ENCODE data around the gene NECTIN3. TPM values are rescaled to one million over a fixed set of nuclear protein-coding genes. Genes with fewer than 3 reads are reported as not detected.

Gene NECTIN3
- total and polyA plus RNA-seq, 10 of the 15 experiments (the other 5 are each of a cell fraction or from before 2014, with no cell fraction given): 0.21 TPM; not detected in 9

GRCh38 chr3:111159391-111159790 is 87.8 kb downstream of the NECTIN3 start (continued):
- TF ChIP-seq RFX5 (IDR thresholded peaks at IDR 0.05; ENCODE audit: low read depth, low read length): no peak
- TF ChIP-seq PBX3 (IDR thresholded peaks at IDR 0.05; ENCODE audit: insufficient replicate concordance, low read depth, low read length): no peak
- no peak for TF ChIP-seq ZNF622 (IDR thresholded peaks at IDR 0.05)
- no peak for TF ChIP-seq CHD4 (IDR thresholded peaks at IDR 0.05)
- no peak for TF ChIP-seq LARP7 (IDR thresholded peaks at IDR 0.05)
- no peak for TF ChIP-seq RELA (IDR thresholded peaks at IDR 0.05; ENCODE audit: borderline replicate concordance, partially characterized antibody)
- TF ChIP-seq STAT3 (IDR thresholded peaks at IDR 0.05; ENCODE audit: low read depth, low read length): no peak

GRCh38 chr3:111164621-111165020 is 93.0 kb downstream of the NECTIN3 start:
- Histone ChIP-seq H3K36me3 (ENCODE audit: control insufficient read depth in 2 of 2, insufficient read depth in 2 of 2, low read length in 1 of 2) (no peaks in the 10 kb centered on the region), H3K4me1 (ENCODE audit: control insufficient read depth, insufficient read depth, low read length) (no peaks in the 10 kb centered on the region), H2AFZ (ENCODE audit: control insufficient read depth, low read depth, low read length) (no peak overlapping the region), H4K20me1 (ENCODE audit: control insufficient read depth, insufficient read depth) (no peaks in the 10 kb centered on the region), H3K27ac (ENCODE audit: control insufficient read depth, insufficient read depth) (no peak overlapping the region), H3K9ac (ENCODE audit: control insufficient read depth, insufficient read depth, low read length) (no peak overlapping the region), H3K9me3 (replicated peaks; ENCODE audit: control insufficient read depth, insufficient read depth, low read length) (no peaks in the 10 kb centered on the region), H3K4me3 (no peak overlapping the region), H3K27me3 (replicated peaks in 1 of 2; ENCODE audit: control insufficient read depth in 2 of 2, insufficient read depth in 2 of 2, low read length in 1 of 2) (no peaks in the 10 kb centered on the region), H3K79me2 (ENCODE audit: control insufficient read depth, insufficient read depth, low read length) (no peaks in the 10 kb centered on the region), H3K4me2 (ENCODE audit: control insufficient read depth, insufficient read depth) (no peak overlapping the region)
- ChIA-PET CTCF (no interaction called here), RAD21 (ENCODE audit: unreplicated experiment) (no interaction called here), SMC1A (ENCODE audit: uncharacterized antibody, unreplicated experiment) (no interaction called here), POLR2A (no interaction called here)
- WGBS (ENCODE audit: insufficient coverage, insufficient replicate concordance, low lambda C conversion rate, missing lambda C conversion rate): 24% methylated on average over 3 of the region's 3 CpGs
- BruUV-seq (replicated peaks): no TSS peak
- FAIRE-seq (no peak), ATAC-seq (no peak), DNase-seq (ENCODE audit: low read depth, low spot score) (no peak)
- intact Hi-C loops (cut with micrococcal nuclease; ENCODE audit: unreplicated experiment): no loop called here
- in situ Hi-C loops (cut with MboI): no loop called here
- TF ChIP-seq, protein P1, sequence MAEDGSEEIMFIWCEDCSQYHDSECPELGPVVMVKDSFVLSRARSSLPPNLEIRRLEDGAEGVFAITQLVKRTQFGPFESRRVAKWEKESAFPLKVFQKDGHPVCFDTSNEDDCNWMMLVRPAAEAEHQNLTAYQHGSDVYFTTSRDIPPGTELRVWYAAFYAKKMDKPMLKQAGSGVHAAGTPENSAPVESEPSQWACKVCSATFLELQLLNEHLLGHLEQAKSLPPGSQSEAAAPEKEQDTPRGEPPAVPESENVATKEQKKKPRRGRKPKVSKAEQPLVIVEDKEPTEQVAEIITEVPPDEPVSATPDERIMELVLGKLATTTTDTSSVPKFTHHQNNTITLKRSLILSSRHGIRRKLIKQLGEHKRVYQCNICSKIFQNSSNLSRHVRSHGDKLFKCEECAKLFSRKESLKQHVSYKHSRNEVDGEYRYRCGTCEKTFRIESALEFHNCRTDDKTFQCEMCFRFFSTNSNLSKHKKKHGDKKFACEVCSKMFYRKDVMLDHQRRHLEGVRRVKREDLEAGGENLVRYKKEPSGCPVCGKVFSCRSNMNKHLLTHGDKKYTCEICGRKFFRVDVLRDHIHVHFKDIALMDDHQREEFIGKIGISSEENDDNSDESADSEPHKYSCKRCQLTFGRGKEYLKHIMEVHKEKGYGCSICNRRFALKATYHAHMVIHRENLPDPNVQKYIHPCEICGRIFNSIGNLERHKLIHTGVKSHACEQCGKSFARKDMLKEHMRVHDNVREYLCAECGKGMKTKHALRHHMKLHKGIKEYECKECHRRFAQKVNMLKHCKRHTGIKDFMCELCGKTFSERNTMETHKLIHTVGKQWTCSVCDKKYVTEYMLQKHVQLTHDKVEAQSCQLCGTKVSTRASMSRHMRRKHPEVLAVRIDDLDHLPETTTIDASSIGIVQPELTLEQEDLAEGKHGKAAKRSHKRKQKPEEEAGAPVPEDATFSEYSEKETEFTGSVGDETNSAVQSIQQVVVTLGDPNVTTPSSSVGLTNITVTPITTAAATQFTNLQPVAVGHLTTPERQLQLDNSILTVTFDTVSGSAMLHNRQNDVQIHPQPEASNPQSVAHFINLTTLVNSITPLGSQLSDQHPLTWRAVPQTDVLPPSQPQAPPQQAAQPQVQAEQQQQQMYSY (CRISPR knock-in tag; IDR thresholded peaks at IDR 0.05): no peak
- no peak for TF ChIP-seq ZZZ3 (IDR thresholded peaks at IDR 0.05; ENCODE audit: control insufficient read depth, insufficient read length, low read depth)

All from GM12878 (cell line).